Neuron (in vitro differentiated cells): ENCODE data around the gene WDR53.

Source experiments
- H2AFZ ChIP-seq: one replicate; pipeline ENCODE4 v1.6.1; 2013; ENCODE audit warnings: low read depth, mild to moderate bottlenecking, inconsistent platforms, low read length, moderate library complexity
- H3K27me3 ChIP-seq: one replicate; pipeline ENCODE4 v1.6.1; 2013; ENCODE audit warnings: low read length; ENCODE audit not compliant: insufficient read depth
- H3K36me3 ChIP-seq: one replicate; pipeline ENCODE4 v1.6.1; 2013; ENCODE audit warnings: low read length; ENCODE audit not compliant: insufficient read depth
- H3K4me1 ChIP-seq: one replicate; pipeline ENCODE4 v1.6.1; 2013; ENCODE audit warnings: low read length; ENCODE audit not compliant: insufficient read depth
- H3K4me3 ChIP-seq: 2 replicates; pipeline ENCODE4 v1.5.1; 2013; ENCODE audit warnings: mild to moderate bottlenecking, low read length, moderate library complexity
- H3K9me3 ChIP-seq: one replicate; pipeline ENCODE4 v1.6.1; 2013; ENCODE audit warnings: low read length

The WDR53 gene

GRCh38 chr3:196506687-196507086 lies 61.7 kb downstream of the WDR53 start:
- Histone ChIP-seq H3K36me3 (no peaks in the 10 kb centered on the region), H3K4me1 (peaks cover 2% of the 10 kb centered on the region), H3K27me3 (no peaks in the 10 kb centered on the region), H3K9me3 (peaks cover 10% of the 10 kb centered on the region), H3K4me3 (no peak overlapping the region), H2AFZ (no peak overlapping the region)

DNA sequence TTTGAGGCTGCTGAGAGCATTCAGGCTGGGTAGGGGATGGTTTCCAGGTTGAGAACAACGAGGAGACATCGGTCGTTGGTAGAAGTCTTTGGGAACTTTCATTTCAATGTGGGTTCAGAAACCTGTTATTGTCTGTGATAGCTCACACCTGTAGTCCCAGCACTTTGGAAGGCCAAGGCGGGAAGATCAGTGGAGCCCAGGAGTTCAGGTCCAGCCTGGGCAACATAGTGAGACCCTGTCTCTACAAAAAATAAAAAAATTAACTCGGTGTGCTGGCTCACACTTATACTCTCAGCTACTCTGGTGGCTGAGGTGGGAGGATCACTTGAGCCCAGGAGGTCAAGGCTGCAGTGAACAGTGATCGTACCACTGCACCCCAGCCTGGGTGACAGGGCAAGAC lies 63.8 kb downstream of the WDR53 start:
- Histone ChIP-seq H3K9me3 (peaks cover 10% of the 10 kb centered on the region), H3K4me3 (no peak overlapping the region), H3K36me3 (peaks cover 3% of the 10 kb centered on the region), H3K4me1 (peaks cover 15% of the 10 kb centered on the region), H2AFZ (no peak overlapping the region), H3K27me3 (no peaks in the 10 kb centered on the region)
